Small intestine (tissue), 7 donors: ENCODE data around the gene FAM204A. TPM values are rescaled to one million over a fixed set of nuclear protein-coding genes. Genes with fewer than 3 reads are reported as not detected.

Source experiments
- DNase-seq, 2 donors: peaks; one replicate each; pipeline versions ENCODE4 v3.0.0 to v3.0.0-alpha.2; 2013
- FAIRE-seq: peaks from 2 replicates; lab custom pipeline; 2012; peaks lifted over from hg19 to GRCh38; lab: Jason Lieb, UNC
- H3K27ac ChIP-seq, 3 donors: one replicate each; pipeline ENCODE4 v1.5.1; 2013; ENCODE audit warnings: low read length in 2 of 3, mild to moderate bottlenecking in 2 of 3, control low read depth in 1 of 3, inconsistent platforms in 1 of 3, low read depth in 1 of 3, moderate library complexity in 1 of 3
- H3K27me3 ChIP-seq, 3 donors: one replicate each; pipeline ENCODE4 v1.6.1; 2013; ENCODE audit warnings: low read length in 3 of 3, inconsistent platforms in 1 of 3; ENCODE audit not compliant: control insufficient read depth in 3 of 3, insufficient read depth in 3 of 3
- H3K36me3 ChIP-seq, 3 donors: one replicate each; pipeline ENCODE4 v1.6.1; 2013; ENCODE audit warnings: low read length in 3 of 3, inconsistent platforms in 1 of 3, low read depth in 1 of 3, mild to moderate bottlenecking in 1 of 3, moderate library complexity in 1 of 3; ENCODE audit not compliant: control insufficient read depth in 3 of 3, insufficient read depth in 2 of 3
- H3K4me1 ChIP-seq, 3 donors: one replicate each; pipeline ENCODE4 v1.6.1; 2013; ENCODE audit warnings: low read length in 2 of 3, inconsistent platforms in 1 of 3, low read depth in 1 of 3, mild to moderate bottlenecking in 1 of 3, moderate library complexity in 1 of 3; ENCODE audit not compliant: control insufficient read depth in 3 of 3, insufficient read depth in 2 of 3
- H3K4me3 ChIP-seq, 3 donors: one replicate each; pipeline ENCODE4 v1.5.1; 2013; ENCODE audit warnings: low read length in 3 of 3, control low read depth in 1 of 3, inconsistent platforms in 1 of 3, low read depth in 1 of 3, mild to moderate bottlenecking in 1 of 3, moderate library complexity in 1 of 3
- H3K9me3 ChIP-seq, 2 donors: one replicate each; pipeline ENCODE4 v1.6.1; 2013; ENCODE audit warnings: low read depth in 1 of 2, low read length in 1 of 2; ENCODE audit not compliant: control insufficient read depth in 2 of 2, insufficient read depth in 1 of 2
- WGBS, 3 donors: extraction: QIAGEN DNeasy Blood & Tissue Kit; methylation state at CpG; one replicate each; pipeline ENCODE4 v1.1.7; 2013; 5-methylcytosine and 5-hydroxymethylcytosine counted together
- polyA plus RNA-seq, 4 donors: library from polyadenylated mRNA; stranded (reverse) in 3 of 4; unstranded in 1 of 4; fragments of 200-250 nt in 3 of 4; fragments of 120-200 nt in 1 of 4; gene quantifications; one replicate each; pipeline versions ENCODE4 v1.2.1 to v1.2.3, GENCODE V29; 2013
- donor health status: healthy with polysubstance abuse.
- donor health status: control.
- donor health status: control.
- donor health status: Bipolar disorder and iron deficiency.
- donor health status: healthy.

FAM204A gene
- polyA plus RNA-seq, 4 donors: 32.9 to 54.0 (median 49.3) TPM

- no peak for FAIRE-seq
- Histone ChIP-seq H3K4me1 (no peaks in the 10 kb centered on the region), H3K27me3 (peaks cover 0 to 3% (median 0%) of the 10 kb centered on the region in 3 donors), H3K4me3 (no peak overlapping the region), H3K9me3 (peaks cover 0 to 5% of the 10 kb centered on the region in 2 donors), H3K36me3 (no peaks in the 10 kb centered on the region), H3K27ac (no peak overlapping the region)
- DNase-seq: no peak
Observed at GRCh38 chr10:118365702-118366101, 23.6 kb upstream of the FAM204A start.

GRCh38 chr10:118362103-118362502, 20.0 kb upstream of the FAM204A start:
- FAIRE-seq (no peak), DNase-seq (peak in 1 of 2 donors; percentile 39)
- H3K27me3 ChIP-seq: no peaks in the 10 kb centered on the region
- no peak overlapping the region for H3K27ac ChIP-seq
- no peaks in the 10 kb centered on the region for H3K4me1 ChIP-seq
- H3K4me3 ChIP-seq: no peak overlapping the region
- WGBS, 3 donors: 69 to 86% (median 86%) methylated on average over 1 of the region's 1 CpG
- peaks cover 0 to 5% of the 10 kb centered on the region in 2 donors for H3K9me3 ChIP-seq
- no peaks in the 10 kb centered on the region for H3K36me3 ChIP-seq

- Histone ChIP-seq H3K36me3 (no peaks in the 10 kb centered on the region), H3K27me3 (no peaks in the 10 kb centered on the region), H3K4me1 (peaks cover 0 to 2% (median 0%) of the 10 kb centered on the region in 3 donors), H3K9me3 (no peaks in the 10 kb centered on the region), H3K4me3 (no peak overlapping the region), H3K27ac (no peak overlapping the region)
- 40 to 72% (median 66%) methylated on average over 6 of the region's 6 CpGs for WGBS, 3 donors
- no peak for FAIRE-seq
- DNase-seq: no peak
Observed at GRCh38 chr10:118358327-118358726, 16.2 kb upstream of the FAM204A start.

- no peak for FAIRE-seq
- Histone ChIP-seq H3K4me3 (no peak overlapping the region), H3K27ac (no peak overlapping the region), H3K36me3 (no peaks in the 10 kb centered on the region), H3K4me1 (peaks cover 0 to 2% (median 0%) of the 10 kb centered on the region in 3 donors), H3K27me3 (no peaks in the 10 kb centered on the region), H3K9me3 (no peaks in the 10 kb centered on the region)
- 52 to 71% (median 55%) methylated on average over 3 of the region's 3 CpGs for WGBS, 3 donors
- DNase-seq: no peak
Observed at GRCh38 chr10:118357841-118358240, 15.7 kb upstream of the FAM204A start.

DNA sequence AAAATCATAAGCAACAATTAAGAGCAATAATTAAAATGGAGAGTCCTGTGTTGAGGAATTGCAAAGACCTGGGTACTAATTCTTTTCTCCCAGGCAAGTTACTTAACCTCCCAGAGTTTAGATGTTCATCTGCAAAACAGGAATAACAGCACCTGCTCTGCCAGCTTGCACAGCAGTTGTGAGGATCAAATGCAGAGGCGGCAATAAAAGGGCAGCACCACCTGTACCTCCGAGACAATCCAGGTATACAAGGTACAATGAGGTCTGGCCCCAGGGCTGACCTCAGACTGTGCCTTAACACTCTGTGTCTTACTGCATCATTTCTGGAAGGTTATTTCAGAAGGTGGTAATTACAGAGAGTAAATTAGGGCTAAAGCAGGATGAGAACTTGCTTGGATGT, 14.5 kb upstream of the FAM204A start:
- WGBS, 3 donors: 19 to 77% (median 50%) methylated on average over 2 of the region's 2 CpGs
- FAIRE-seq: no peak
- H3K27me3 ChIP-seq: no peaks in the 10 kb centered on the region

DNA sequence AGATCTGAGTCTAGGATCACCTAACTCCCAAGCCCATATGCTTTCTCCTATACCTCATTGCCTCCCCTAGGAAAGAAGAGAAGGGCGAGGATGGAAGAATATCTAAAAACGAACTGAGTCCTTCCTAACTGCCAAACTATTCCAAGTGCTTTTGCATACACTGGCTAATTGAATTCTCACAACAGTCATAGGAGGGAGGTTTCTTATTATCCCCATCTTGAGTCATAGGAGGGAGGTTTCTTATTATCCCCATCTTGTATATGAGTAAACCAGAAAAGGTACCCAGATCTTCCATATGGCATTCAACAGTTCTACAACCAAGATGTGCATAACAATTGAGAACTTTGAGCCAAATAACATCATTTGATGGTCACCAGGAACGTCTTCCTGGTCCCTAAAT, 13.1 kb upstream of the FAM204A start:
- H3K4me3 ChIP-seq: no peak overlapping the region
- H3K4me1 ChIP-seq: peaks cover 0 to 2% (median 0%) of the 10 kb centered on the region in 3 donors
- DNase-seq: no peak
- H3K9me3 ChIP-seq: no peaks in the 10 kb centered on the region
- FAIRE-seq: no peak
- no peaks in the 10 kb centered on the region for H3K36me3 ChIP-seq
- WGBS, 3 donors: 66 to 69% (median 68%) methylated on average over 3 of the region's 3 CpGs
- H3K27me3 ChIP-seq: peaks cover 0 to 3% (median 0%) of the 10 kb centered on the region in 3 donors
- H3K27ac ChIP-seq: no peak overlapping the region

More for the DNA sequence above, 14.5 kb upstream of the FAM204A start:
- no peaks in the 10 kb centered on the region for H3K36me3 ChIP-seq
- H3K4me3 ChIP-seq: no peak overlapping the region
- no peak overlapping the region for H3K27ac ChIP-seq
- peak in 1 of 2 donors; percentile 70 for DNase-seq
- H3K9me3 ChIP-seq: no peaks in the 10 kb centered on the region
- peaks cover 0 to 2% (median 0%) of the 10 kb centered on the region in 3 donors for H3K4me1 ChIP-seq

GRCh38 chr10:118349235-118349634, 7.1 kb upstream of the FAM204A start:
- H3K4me1 ChIP-seq: no peaks in the 10 kb centered on the region
- no peak overlapping the region for H3K27ac ChIP-seq
- DNase-seq (no peak), FAIRE-seq (no peak)
- H3K27me3 ChIP-seq: peaks cover 0 to 3% (median 0%) of the 10 kb centered on the region in 3 donors
- no peaks in the 10 kb centered on the region for H3K36me3 ChIP-seq
- no peaks in the 10 kb centered on the region for H3K9me3 ChIP-seq
- no peak overlapping the region for H3K4me3 ChIP-seq
- WGBS, 3 donors: 63 to 79% (median 68%) methylated on average over 3 of the region's 3 CpGs

DNA sequence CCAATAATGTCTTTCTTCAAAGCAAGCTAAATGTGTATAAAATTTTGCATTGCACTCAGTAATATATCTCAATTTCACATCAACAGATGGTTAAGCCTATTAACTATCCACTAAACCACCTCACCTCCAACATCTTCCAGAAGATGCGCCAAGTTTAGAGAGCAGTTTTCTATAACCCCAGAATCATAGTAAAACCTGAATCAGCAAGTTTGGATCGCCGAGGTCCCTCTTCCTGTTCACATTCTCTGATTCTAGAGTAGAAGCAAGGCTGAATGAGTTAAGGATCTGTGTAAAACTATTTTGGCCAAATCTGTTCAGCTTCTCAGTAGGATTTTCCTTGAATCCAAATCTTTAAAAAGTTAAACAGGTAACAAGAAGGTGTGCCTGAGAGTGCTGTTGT, 1.4 kb upstream of the FAM204A start:
- H3K27me3 ChIP-seq: no peaks in the 10 kb centered on the region
- FAIRE-seq: no peak

GRCh38 chr10:118343115-118343514, 991 bp upstream of the FAM204A start:
- no peaks in the 10 kb centered on the region for H3K27me3 ChIP-seq
- no peaks in the 10 kb centered on the region for H3K36me3 ChIP-seq
- no peaks in the 10 kb centered on the region for H3K9me3 ChIP-seq
- FAIRE-seq: no peak
- no peak overlapping the region for H3K27ac ChIP-seq
- 96 to 99% (median 97%) methylated on average over 5 of the region's 5 CpGs for WGBS, 3 donors
- peaks cover 0 to 8% (median 3%) of the 10 kb centered on the region in 3 donors for H3K4me1 ChIP-seq
- no peak for DNase-seq
- H3K4me3 ChIP-seq: no peak overlapping the region

More for the DNA sequence above, 1.4 kb upstream of the FAM204A start:
- DNase-seq: no peak
- peaks cover 0 to 8% (median 3%) of the 10 kb centered on the region in 3 donors for H3K4me1 ChIP-seq
- no peak overlapping the region for H3K4me3 ChIP-seq
- no peaks in the 10 kb centered on the region for H3K36me3 ChIP-seq
- H3K27ac ChIP-seq: no peak overlapping the region
- 86 to 93% (median 93%) methylated on average over 3 of the region's 3 CpGs for WGBS, 3 donors
- H3K9me3 ChIP-seq: no peaks in the 10 kb centered on the region
